ENCODE measurements around the gene GMNN.
"Not testable (repeated sequence)": the region's sequence is repeated elsewhere in the genome, so short reads cannot be mapped to it uniquely, and the experiment has no call there.

GMNN gene

GRCh38 chr6:24763578-24763977 lies 11.2 kb upstream of the GMNN start:
- no peak for DNase-seq

GRCh38 chr6:24764833-24765828 lies 9.6 kb upstream of the GMNN start:
- DNase-seq = not testable (repeated sequence)

DNA sequence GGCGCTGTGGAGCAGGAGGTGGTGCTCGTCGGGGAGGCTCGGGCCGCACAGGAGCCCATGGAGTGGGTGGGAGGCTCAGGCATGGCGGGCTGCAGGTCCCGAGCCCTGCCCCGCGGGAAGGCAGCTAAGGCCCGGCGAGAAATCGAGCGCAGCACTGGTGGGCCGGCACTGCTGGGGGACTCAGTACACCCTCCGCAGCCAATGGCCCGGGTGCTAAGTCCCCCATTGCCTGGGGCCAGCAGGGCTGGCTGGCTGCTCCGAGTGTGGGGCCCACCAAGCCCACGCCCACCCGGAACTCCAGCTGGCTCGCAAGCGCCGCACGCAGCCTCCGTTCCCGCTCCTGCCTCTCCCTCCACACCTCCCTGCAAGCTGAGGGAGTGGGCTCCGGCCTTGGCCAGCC lies 8.8 kb upstream of the GMNN start:
- not testable (repeated sequence) for DNase-seq

DNA sequence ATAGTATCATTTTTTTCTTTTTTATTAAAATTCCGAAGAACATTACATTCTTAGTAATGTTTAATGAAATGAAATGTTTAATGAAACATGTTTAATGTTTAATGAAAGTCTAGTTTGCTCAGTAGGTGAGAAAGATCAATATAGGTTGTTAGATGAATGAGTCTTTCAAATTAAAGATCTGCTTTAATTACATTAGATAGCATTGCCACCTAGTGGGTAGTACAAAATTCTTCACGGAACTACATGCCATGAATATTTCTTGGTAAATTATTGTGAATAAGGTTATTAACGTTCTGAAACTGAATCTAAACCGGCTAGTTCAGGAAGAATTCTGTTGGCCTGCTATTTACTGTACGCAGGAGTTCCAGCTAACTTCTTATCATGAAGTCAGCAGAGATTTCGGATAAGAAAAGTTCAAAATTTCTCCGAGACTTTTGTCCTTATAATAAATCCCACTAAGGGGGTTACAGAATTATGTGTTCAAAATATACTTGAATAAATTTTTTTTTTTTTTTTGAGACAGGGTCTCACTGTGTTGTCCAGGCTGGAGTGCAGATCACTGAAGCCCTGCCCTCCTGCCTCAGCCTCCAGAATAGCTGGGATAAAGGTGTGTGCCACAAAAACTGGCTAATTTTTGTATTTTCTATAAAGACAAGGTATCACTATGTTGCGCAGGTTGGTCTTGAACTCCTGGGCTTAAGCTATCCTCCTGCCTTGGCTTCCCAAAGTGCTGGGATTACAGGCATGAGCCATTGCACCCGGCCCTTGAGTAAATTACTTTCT lies 7.9 kb upstream of the GMNN start:
- peak; percentile 46 for DNase-seq

DNA sequence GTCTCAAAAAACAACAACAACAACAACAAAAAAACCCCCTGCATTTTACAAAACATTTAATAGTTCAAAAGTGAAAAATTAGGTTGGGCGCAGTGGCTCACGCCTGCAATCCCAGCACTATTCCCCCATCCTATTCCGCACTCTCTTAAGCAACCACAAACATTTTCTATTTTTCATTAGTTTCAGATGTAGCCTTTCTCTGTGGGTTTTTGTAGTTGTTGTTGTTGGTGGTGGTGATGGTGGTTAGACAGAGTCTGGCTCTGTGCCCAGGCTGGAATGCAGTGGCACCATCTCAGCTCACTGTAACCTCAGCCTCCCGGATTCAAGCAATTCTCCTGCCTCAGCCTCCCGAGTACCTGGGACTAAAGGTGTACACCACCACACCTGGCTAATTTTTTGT lies 6.4 kb upstream of the GMNN start:
- no peak for DNase-seq

DNA sequence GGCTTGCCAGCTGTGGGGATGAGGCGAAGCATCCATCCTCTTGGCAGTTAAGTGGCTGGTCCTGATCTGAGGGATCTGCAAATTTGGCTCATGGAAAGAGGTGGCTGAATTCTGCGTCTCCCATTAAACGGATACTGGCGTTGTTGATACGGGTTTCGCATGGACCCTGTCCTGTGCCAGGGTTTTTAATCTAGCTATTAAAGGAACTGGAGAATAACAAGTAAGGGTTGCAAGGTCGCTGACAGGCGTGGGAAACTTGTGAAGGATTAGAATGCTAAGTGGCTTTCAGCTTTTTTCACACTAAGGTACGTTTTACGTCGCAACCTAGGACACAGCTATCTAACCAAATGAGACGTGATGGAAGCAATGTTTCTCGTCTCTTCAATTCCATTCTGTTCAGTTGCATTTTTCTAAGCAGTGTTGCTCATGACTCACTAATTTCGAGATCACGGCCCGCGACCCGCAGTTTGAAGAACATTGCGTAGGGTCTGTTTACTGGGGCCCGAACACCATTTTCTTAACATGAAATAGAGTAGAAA lies 852 bp downstream of the GMNN start:
- DNase-seq = peak; percentile 36

DNA sequence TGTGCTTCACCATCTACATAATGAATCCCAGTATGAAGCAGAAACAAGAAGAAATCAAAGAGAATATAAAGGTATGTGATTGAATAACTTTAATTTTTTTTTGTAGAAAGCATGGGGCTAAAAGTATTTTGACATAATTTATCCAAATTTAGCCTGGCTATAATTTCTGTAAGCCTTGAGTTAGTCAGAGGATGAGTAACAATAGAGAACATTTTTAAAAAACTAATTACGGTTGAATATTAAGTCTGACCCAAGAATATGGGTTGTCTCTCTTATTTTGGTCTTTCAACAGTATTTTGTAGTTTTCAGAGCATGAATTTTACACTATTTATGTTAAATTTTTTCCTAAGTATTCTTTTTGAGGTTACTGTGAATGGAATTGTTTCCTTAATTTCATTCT lies 2.5 kb downstream of the GMNN start:
- DNase-seq = no peak

- DNase-seq = no peak
Measured at GRCh38 chr6:24778121-24778520, 3.4 kb downstream of the GMNN start.

- no peak for DNase-seq
Measured at GRCh38 chr6:24778878-24779277, 4.1 kb downstream of the GMNN start.

- no peak for DNase-seq
Measured at GRCh38 chr6:24779416-24780016, 4.8 kb downstream of the GMNN start.

- no peak for DNase-seq
Measured at GRCh38 chr6:24780206-24780605, 5.5 kb downstream of the GMNN start.

- DNase-seq = no peak
Measured at GRCh38 chr6:24788031-24788665, 13.4 kb downstream of the GMNN start.

DNA sequence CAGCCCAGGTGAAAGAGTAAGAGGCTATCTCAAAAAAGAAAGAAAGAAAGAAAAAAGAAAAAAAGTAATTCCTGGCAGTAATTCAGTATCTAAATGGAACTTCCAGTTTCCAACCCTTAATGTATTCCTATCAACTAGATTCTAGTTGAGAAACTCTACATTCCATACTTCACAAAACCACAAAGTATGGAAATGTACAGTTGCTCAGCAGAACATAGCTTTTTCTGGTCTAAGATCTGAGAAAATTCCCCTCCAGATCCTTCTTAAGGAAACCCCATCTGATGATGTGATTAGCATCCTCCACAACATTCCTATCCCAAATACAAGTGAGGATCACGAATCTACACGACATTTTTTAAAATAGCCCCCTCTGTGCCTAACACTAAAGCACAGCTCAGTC lies 20.4 kb downstream of the GMNN start:
- no peak for DNase-seq

DNA sequence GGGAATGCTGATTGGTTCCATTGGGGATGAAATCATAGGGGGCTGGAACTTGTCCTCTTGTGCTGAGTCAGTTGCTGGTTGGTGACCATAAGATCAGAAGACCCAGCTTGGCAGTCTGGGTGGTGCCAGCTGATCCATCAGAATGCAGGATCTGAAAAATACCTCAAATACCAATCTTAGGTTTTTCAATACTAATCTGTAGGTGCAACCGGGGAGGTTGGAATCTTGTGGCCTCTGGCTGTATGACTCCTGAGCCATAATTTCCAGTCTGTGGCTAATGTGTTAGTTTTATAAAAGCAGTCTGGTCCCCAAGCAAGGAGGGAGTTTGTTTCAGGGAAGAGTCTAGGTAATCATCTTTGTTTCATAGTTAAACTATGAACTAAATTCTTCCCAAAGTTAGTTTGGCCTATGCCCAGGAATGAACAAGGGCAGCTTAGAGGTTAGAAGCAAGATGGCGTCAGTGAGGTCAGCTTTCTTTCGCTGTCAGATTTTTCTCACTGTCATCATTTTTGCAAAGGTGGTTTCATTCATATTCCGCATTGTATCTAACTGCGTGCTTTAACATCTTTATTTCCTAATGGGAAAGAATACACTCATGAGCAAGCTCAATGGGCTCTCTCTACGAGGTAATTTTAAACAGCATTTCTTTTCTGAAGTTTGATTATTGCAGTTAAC lies 22.0 kb downstream of the GMNN start:
- no peak for DNase-seq

GRCh38 chr6:24797596-24798216 lies 23.0 kb downstream of the GMNN start:
- no peak for DNase-seq

- no peak for DNase-seq
Measured at GRCh38 chr6:24798740-24799540, 24.2 kb downstream of the GMNN start, which contains the start of gene ARMH2. Gene ARMH2 (minus strand): TSS chr6:24798917. CDS start chr6:24798857, 60 bp downstream.

GRCh38 chr6:24799541-24799915 lies 24.8 kb downstream of the GMNN start:
- DNase-seq = no peak

GRCh38 chr6:24802271-24803059 lies 27.7 kb downstream of the GMNN start:
- DNase-seq = no peak

DNA sequence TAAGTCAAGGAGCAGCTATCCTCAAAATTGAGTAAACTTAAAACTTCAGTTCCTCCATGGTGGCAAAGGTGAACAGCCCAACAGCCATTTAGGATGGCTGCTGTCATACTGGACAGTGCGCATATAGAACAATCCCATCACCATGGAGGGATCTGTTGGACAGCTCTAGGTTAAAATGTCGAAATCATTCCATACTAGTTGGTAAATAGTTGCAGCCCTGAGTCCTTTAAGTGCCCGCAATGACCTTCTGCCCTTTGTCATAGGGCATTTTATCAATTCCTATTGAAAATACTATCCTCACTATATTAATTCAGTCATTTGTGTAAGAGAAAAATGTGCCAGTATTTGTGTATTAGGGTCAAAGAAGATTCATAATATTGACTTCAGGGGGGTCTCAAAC lies 32.8 kb downstream of the GMNN start:
- DNase-seq = no peak

GRCh38 chr6:24809728-24810127 lies 35.0 kb downstream of the GMNN start:
- no peak for DNase-seq

Data from CD4-positive, alpha-beta T cell treated with Interleukin-4 for 4 hours (primary cell).